Measurements from ENCODE around the gene LYVE1. TPM values are rescaled to one million over a fixed set of nuclear protein-coding genes. Genes with fewer than 3 reads are reported as not detected.

LYVE1 gene
- total RNA-seq, 2 experiments from 2014 or later: not detected

GRCh38 chr11:10566257-10566957 lies 2.1 kb downstream of the LYVE1 start:
- H3K4me1 Mint-ChIP-seq (ENCODE audit: low read depth): no peaks in the 10 kb centered on the region
- no peak for DNase-seq
- POLR2A ChIA-PET: no interaction called here
- H3K9me3 Mint-ChIP-seq: no peaks in the 10 kb centered on the region
- no peaks in the 10 kb centered on the region for H3K36me3 Mint-ChIP-seq
- no peak overlapping the region for H3K4me3 Mint-ChIP-seq
- intact Hi-C loops (cut with micrococcal nuclease): no loop called here
- no peak overlapping the region for H3K27ac Mint-ChIP-seq
- CTCF ChIA-PET: interaction anchor here (0.5 to 1.2 kb wide), 2 partner anchors 160 to 407 kb away, joined by 3 to 4 read pairs; no protein-coding TSS in a partner anchor
- no peaks in the 10 kb centered on the region for H3K27me3 Mint-ChIP-seq

GRCh38 chr11:10565493-10565892 lies 3.0 kb downstream of the LYVE1 start:
- Mint-ChIP-seq H3K9me3 (no peaks in the 10 kb centered on the region), H3K27ac (no peak overlapping the region), H3K4me3 (no peak overlapping the region), H3K36me3 (no peaks in the 10 kb centered on the region), H3K27me3 (no peaks in the 10 kb centered on the region), H3K4me1 (ENCODE audit: low read depth) (no peaks in the 10 kb centered on the region)
- intact Hi-C loops (cut with micrococcal nuclease): no loop called here
- ChIA-PET CTCF (interaction anchor here (0.8 to 1.0 kb wide), 2 partner anchors 89 to 108 kb away, joined by 3 read pairs; no protein-coding TSS in a partner anchor), POLR2A (no interaction called here)
- DNase-seq: no peak

DNA sequence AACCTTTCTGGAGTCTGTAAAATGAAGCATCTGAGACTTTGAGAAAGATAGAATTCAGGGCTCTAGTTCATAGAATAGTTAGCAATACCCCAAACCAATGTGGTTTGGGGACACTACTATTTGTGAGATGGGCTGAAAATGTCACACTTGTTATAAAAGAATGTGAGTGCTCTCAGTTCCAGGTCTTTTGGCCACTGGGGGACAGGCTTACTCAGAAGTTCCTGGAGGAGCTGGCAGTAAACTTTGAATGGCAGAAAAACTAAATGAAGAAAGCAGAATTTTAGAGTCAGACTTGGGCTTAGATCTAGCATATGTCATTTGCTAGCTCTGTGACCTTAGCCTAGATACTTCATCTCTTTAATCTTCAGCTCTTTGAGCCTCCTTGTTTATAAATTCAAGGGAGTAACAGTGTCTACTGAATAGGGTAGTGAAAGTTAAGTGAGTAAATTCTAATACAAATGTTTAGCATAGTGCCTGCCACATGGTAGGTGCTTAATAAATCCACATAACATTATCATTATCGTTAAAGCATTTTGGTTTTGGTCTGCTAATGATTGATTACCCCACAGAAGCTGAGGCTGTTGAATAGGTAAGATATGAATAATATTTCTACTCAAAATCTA lies 3.7 kb downstream of the LYVE1 start:
- no peaks in the 10 kb centered on the region for H3K27me3 Mint-ChIP-seq
- ChIA-PET POLR2A (no interaction called here), CTCF (interaction anchor here (0.7 to 1.0 kb wide), 4 partner anchors 24 to 108 kb away, joined by 3 read pairs; partner anchors contain the start of gene RNF141)
- intact Hi-C loops (cut with micrococcal nuclease): no loop called here
- H3K9me3 Mint-ChIP-seq: no peaks in the 10 kb centered on the region
- no peak overlapping the region for H3K4me3 Mint-ChIP-seq
- no peak overlapping the region for H3K27ac Mint-ChIP-seq
- DNase-seq: no peak
- no peaks in the 10 kb centered on the region for H3K4me1 Mint-ChIP-seq (ENCODE audit: low read depth)
- no peaks in the 10 kb centered on the region for H3K36me3 Mint-ChIP-seq

GRCh38 chr11:10564030-10564429 lies 4.4 kb downstream of the LYVE1 start:
- ChIA-PET POLR2A (no interaction called here), CTCF (no interaction called here)
- intact Hi-C loops (cut with micrococcal nuclease): no loop called here
- Mint-ChIP-seq H3K36me3 (no peaks in the 10 kb centered on the region), H3K4me3 (no peak overlapping the region), H3K27ac (no peak overlapping the region), H3K27me3 (no peaks in the 10 kb centered on the region), H3K9me3 (no peaks in the 10 kb centered on the region), H3K4me1 (ENCODE audit: low read depth) (no peaks in the 10 kb centered on the region)
- DNase-seq: no peak

- no peaks in the 10 kb centered on the region for H3K4me1 Mint-ChIP-seq (ENCODE audit: low read depth)
- H3K4me3 Mint-ChIP-seq: no peak overlapping the region
- intact Hi-C loops (cut with micrococcal nuclease): no loop called here
- no peaks in the 10 kb centered on the region for H3K36me3 Mint-ChIP-seq
- ChIA-PET POLR2A (no interaction called here), CTCF (interaction anchor here (1.0 kb wide), 1 partner anchor 21 kb away, joined by 3 read pairs; the partner anchor contains the start of gene RNF141)
- H3K9me3 Mint-ChIP-seq: no peaks in the 10 kb centered on the region
- H3K27ac Mint-ChIP-seq: no peak overlapping the region
- no peak for DNase-seq
- no peaks in the 10 kb centered on the region for H3K27me3 Mint-ChIP-seq
Observed at GRCh38 chr11:10561947-10562346, 6.5 kb downstream of the LYVE1 start.

DNA sequence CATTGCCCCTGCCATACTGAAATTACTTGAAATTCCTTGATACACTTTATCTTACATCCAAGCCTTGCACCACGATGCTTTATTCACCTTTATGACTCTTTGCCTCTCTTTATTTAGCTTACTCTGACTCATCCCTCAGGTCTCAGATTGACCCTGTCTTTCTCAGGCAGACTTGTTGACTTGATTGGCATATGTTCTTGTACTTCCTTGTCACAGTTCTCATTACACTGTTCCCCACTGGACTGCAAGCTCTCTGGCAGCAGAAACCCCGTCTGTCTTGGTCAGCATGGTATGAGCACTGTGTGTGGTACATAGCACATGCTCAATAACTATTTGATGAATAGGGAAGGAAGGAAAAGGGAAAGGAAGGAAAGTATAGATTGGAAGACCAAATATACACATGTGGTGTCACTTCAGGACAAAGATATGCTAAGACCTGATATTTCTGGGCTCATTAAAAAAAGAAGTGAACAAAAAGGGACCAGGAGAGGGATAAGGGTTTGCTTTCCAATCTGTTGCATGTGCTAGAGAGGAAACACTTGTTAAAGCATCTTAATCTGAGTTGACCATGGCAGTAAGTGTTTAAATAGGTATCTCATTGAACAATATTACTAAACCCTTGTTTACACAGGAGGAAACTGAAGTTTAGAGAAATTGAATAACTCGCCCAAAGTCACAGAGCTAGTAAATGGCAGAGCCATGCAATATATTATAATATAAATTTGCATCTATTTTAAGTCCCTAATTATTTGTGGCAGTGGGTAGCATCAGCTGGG lies 7.2 kb downstream of the LYVE1 start:
- Mint-ChIP-seq H3K27me3 (no peaks in the 10 kb centered on the region), H3K4me3 (no peak overlapping the region), H3K36me3 (no peaks in the 10 kb centered on the region), H3K9me3 (no peaks in the 10 kb centered on the region), H3K27ac (no peak overlapping the region), H3K4me1 (ENCODE audit: low read depth) (no peaks in the 10 kb centered on the region)
- no peak for DNase-seq
- ChIA-PET CTCF (interaction anchor here (1.0 to 1.3 kb wide), 2 partner anchors 20 to 93 kb away, joined by 3 to 5 read pairs; partner anchors contain the start of gene RNF141), POLR2A (no interaction called here)
- intact Hi-C loops (cut with micrococcal nuclease): no loop called here

DNA sequence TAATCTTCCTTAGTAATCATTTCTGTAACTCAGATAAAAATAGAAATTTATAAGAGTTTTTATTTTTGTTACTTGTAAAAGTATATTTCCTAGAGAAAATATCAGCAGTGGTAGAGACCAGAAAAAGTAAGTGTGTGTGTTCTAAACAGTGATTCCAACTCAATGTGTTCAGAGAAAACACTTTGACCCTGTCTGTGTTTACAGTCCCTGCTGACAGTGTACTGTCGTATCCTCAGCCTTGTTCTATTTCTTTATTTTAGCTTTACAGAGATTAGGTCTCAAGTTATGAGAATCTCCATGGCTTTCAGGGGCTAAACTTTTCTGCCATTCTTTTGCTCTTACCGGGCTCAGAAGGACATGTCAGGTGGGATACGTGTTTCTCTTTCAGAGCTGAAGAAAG lies 10.2 kb downstream of the LYVE1 start:
- POLR2A ChIA-PET: interaction anchor here (1.0 kb wide), 1 partner anchor 17 kb away, joined by 3 read pairs; no protein-coding TSS in a partner anchor
- intact Hi-C loops (cut with micrococcal nuclease): no loop called here
- Mint-ChIP-seq H3K9me3 (no peaks in the 10 kb centered on the region), H3K4me1 (ENCODE audit: low read depth) (no peaks in the 10 kb centered on the region), H3K4me3 (no peak overlapping the region), H3K27me3 (peaks cover 3% of the 10 kb centered on the region), H3K36me3 (no peaks in the 10 kb centered on the region), H3K27ac (no peak overlapping the region)
- no peak for DNase-seq
- CTCF ChIA-PET: interaction anchor here (1.0 to 1.7 kb wide), 2 partner anchors 17 to 351 kb away, joined by 6 to 11 read pairs; partner anchors contain the start of gene RNF141

DNA sequence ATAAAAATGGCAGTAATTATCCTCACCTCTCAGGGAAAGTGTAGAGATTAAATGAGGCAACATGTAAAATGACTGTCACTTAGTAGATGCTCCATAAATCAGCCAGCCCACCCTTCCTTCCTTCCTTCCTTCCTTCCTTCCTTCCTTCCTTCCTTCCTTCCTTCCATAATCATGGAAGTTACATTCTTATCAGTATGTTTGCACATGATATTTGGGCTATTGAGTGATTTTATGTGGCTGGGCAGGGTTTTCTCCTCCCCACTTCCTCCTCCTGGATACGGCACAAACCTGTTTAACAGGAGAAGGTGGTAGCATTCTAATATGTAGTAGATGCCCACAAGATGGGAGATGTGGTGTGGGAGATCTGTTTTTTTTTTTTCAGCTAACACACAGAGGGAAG lies 11.9 kb downstream of the LYVE1 start:
- no peak overlapping the region for H3K4me3 Mint-ChIP-seq
- no peak for DNase-seq
- intact Hi-C loops (cut with micrococcal nuclease): no loop called here
- peaks cover 5% of the 10 kb centered on the region for H3K9me3 Mint-ChIP-seq
- ChIA-PET POLR2A (no interaction called here), CTCF (no interaction called here)
- no peaks in the 10 kb centered on the region for H3K36me3 Mint-ChIP-seq
- no peaks in the 10 kb centered on the region for H3K4me1 Mint-ChIP-seq (ENCODE audit: low read depth)
- H3K27ac Mint-ChIP-seq: no peak overlapping the region
- peaks cover 11% of the 10 kb centered on the region for H3K27me3 Mint-ChIP-seq

DNA sequence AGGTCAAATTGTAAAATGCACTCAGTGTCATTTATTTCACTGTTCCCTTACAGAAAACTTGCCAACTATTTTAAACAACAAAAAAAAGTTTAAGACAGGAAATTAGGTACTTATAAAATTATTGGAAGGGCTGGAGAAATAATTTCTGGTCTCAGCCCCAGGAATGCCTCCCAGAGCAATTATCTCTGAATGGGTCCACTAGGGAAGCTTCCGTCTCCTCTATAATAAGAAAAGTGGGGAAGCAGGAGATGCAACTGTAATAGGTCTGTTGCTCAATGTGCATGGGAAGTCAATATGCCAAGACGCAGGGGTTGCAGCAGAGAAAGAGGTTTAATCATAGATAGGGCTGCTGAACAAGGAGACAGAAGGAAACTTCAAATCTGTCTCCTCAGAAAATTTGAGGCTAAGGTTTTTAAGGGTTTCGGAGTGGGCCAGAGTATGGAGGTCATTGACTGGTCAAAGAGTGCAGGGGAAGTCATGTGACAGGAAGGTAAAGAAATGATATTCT lies 16.6 kb downstream of the LYVE1 start:
- Mint-ChIP-seq H3K27ac (no peak overlapping the region), H3K36me3 (no peaks in the 10 kb centered on the region), H3K4me3 (no peak overlapping the region), H3K9me3 (peaks cover 9% of the 10 kb centered on the region), H3K4me1 (ENCODE audit: low read depth) (no peaks in the 10 kb centered on the region), H3K27me3 (peaks cover 23% of the 10 kb centered on the region)
- intact Hi-C loops (cut with micrococcal nuclease): no loop called here
- no peak for DNase-seq
- POLR2A ChIA-PET: no interaction called here
- CTCF ChIA-PET: interaction anchor here (3.4 kb wide), 1 partner anchor 11 kb away, joined by 13 read pairs; the partner anchor contains the start of gene RNF141

GRCh38 chr11:10551290-10551592 lies 17.2 kb downstream of the LYVE1 start:
- H3K4me3 Mint-ChIP-seq: no peak overlapping the region
- no peak overlapping the region for H3K27ac Mint-ChIP-seq
- CTCF ChIA-PET: interaction anchor here (3.4 kb wide), 1 partner anchor 10 kb away, joined by 13 read pairs; the partner anchor contains the start of gene RNF141
- no peak for DNase-seq
- H3K9me3 Mint-ChIP-seq: peaks cover 9% of the 10 kb centered on the region
- POLR2A ChIA-PET: no interaction called here
- no peaks in the 10 kb centered on the region for H3K36me3 Mint-ChIP-seq
- H3K4me1 Mint-ChIP-seq (ENCODE audit: low read depth): no peaks in the 10 kb centered on the region
- intact Hi-C loops (cut with micrococcal nuclease): no loop called here
- H3K27me3 Mint-ChIP-seq: peaks cover 23% of the 10 kb centered on the region

DNA sequence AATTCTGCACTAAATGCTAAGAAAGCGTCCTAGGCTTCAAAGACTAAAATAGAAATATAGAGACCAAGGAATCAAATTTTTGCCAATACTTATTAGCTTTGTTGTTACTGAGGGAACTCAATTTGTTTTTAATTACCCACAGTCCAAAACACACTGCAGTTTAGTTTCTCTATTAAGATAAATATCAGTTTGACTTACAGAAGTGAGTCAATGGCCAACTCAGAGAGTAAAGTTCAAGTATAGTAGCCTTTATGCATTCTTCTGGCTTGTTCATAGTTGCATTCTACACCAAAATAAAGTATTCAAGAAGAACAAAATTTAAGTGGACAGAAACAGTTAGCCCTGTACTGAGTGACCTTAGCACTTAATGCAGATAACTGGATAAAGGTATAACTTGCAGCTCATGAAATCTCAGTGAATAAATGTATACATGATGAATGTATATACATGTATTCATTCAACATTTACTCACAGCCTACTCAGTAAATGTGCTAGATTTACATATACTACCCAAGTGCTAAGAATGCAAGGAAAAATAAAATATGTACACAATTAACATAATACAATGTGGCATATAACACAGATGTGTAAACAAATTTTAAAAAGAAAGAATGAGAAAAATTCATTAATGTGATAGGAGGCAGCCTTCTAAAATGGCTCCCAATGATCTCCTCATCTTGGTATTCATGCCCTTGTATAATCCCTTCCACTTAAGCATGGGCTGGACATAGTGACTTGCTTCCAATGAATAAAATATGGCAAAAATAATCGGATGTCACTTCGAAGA lies 17.8 kb downstream of the LYVE1 start:
- peaks cover 23% of the 10 kb centered on the region for H3K27me3 Mint-ChIP-seq
- CTCF ChIA-PET: interaction anchor here (3.4 kb wide), 1 partner anchor 10 kb away, joined by 13 read pairs; the partner anchor contains the start of gene RNF141
- H3K27ac Mint-ChIP-seq: no peak overlapping the region
- no peak overlapping the region for H3K4me3 Mint-ChIP-seq
- intact Hi-C loops (cut with micrococcal nuclease): no loop called here
- no peaks in the 10 kb centered on the region for H3K36me3 Mint-ChIP-seq
- DNase-seq: no peak
- H3K9me3 Mint-ChIP-seq: peaks cover 9% of the 10 kb centered on the region
- H3K4me1 Mint-ChIP-seq (ENCODE audit: low read depth): no peaks in the 10 kb centered on the region
- POLR2A ChIA-PET: no interaction called here

Data from activated CD4-positive, alpha-beta memory T cell treated with anti-CD3 and anti-CD28 coated beads for 36 hours (primary cell).